Cardiac muscle cell (in vitro differentiated cells and primary cell): ENCODE data around the gene GTPBP8. TPM values are rescaled to one million over a fixed set of nuclear protein-coding genes. Genes with fewer than 3 reads are reported as not detected.

Experiments
- DNase-seq, 2 donors: peaks; one replicate each; pipeline versions ENCODE4 v3.0.0 to v3.0.0-alpha.2; 2010 to 2017; ENCODE audit warnings: low read depth in 1 of 2, low spot score in 1 of 2
- H3K27ac ChIP-seq: fragments of 200-600 bp; sonication (generic); 2 replicates; pipeline ENCODE4 v1.5.1; 2016
- H3K27me3 ChIP-seq: fragments of 200-600 bp; sonication (generic); 2 replicates; pipeline ENCODE4 v1.6.0; 2016; ENCODE audit warnings: control low read depth
- H3K36me3 ChIP-seq: fragments of 200-600 bp; sonication (generic); 2 replicates; pipeline ENCODE4 v1.5.1; 2016; ENCODE audit warnings: control low read depth
- H3K4me1 ChIP-seq: fragments of 200-600 bp; sonication (generic); 2 replicates; pipeline ENCODE4 v1.8.1; 2017; ENCODE audit warnings: low read depth, mild to moderate bottlenecking, mixed run types
- H3K4me3 ChIP-seq: fragments of 200-600 bp; sonication (generic); 2 replicates; pipeline ENCODE4 v1.5.1; 2016; ENCODE audit warnings: mild to moderate bottlenecking
- H3K9me3 ChIP-seq: fragments of 200-600 bp; sonication (generic); 2 replicates; pipeline ENCODE4 v1.5.1; 2017; ENCODE audit warnings: low read depth, mild to moderate bottlenecking, control low read depth
- polyA plus RNA-seq: library from polyadenylated mRNA; unstranded; fragments of >200 nt; fragmentation: Nextera tagmentation; extraction: Ambion mirVana; gene quantifications from 2 replicates; pipeline ENCODE4 v1.2.1, GENCODE V29; 2016
- total RNA-seq: library from RNA; depleted of rRNA; stranded (reverse); fragments of >200 nt; gene quantifications from 2 replicates; pipeline ENCODE4 v1.2.3, GENCODE V29; 2016
- TF ChIP-seq, protein P1 (sequence below): IDR thresholded peaks from 2 replicates; pipeline ENCODE4 v1.5.1; 2012; ENCODE audit warnings: low read depth, mild to moderate bottlenecking, low read length

GTPBP8 gene
- 34.0 and 61.6 TPM in 2 replicates for total RNA-seq
- 20.5 and 21.2 TPM in 2 replicates for polyA plus RNA-seq

DNA sequence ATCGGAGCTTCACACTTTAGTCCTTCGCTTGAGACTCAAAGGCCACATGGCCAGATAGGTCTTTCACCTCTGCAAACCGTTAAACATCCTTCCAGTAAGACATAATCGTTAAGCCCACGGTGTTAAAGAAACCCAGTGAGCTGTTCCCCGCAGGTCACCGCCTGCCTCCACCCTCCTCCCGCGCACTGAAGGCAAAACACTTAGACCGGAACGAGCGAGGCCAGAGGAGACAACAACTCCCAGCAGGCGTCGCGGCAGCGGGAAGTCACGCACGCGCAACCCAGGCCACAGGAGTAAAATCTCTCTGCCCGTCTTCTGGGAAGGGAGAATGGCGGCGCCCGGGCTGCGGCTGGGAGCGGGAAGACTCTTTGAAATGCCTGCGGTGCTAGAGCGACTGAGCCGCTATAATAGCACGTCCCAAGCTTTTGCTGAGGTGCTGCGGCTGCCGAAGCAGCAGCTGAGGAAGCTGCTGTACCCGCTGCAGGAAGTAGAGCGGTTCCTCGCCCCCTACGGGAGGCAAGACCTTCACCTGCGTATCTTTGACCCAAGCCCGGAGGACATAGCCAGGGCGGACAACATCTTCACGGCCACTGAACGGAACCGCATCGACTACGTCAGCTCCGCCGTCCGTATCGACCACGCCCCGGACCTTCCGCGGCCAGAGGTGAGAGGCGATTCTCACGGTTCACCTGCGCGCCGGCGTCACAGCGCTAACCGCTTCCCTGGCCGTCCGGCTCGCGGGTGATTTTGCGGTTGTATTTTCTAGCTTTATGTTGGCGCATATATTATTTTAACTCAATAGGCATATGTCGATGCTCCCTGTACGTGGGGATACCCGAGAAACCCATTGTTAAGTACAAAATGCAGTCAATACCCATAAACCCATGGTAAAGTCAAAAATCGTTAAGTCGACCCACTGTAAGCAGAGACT, at the start of gene GTPBP8:
Gene GTPBP8, plus strand, starts transcription at position 313 of the 931 bp plus-strand sequence. Its CDS starts 16 bp downstream, at position 329.
- TF ChIP-seq, protein P1, sequence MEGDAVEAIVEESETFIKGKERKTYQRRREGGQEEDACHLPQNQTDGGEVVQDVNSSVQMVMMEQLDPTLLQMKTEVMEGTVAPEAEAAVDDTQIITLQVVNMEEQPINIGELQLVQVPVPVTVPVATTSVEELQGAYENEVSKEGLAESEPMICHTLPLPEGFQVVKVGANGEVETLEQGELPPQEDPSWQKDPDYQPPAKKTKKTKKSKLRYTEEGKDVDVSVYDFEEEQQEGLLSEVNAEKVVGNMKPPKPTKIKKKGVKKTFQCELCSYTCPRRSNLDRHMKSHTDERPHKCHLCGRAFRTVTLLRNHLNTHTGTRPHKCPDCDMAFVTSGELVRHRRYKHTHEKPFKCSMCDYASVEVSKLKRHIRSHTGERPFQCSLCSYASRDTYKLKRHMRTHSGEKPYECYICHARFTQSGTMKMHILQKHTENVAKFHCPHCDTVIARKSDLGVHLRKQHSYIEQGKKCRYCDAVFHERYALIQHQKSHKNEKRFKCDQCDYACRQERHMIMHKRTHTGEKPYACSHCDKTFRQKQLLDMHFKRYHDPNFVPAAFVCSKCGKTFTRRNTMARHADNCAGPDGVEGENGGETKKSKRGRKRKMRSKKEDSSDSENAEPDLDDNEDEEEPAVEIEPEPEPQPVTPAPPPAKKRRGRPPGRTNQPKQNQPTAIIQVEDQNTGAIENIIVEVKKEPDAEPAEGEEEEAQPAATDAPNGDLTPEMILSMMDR = peak; percentile 3

DNA sequence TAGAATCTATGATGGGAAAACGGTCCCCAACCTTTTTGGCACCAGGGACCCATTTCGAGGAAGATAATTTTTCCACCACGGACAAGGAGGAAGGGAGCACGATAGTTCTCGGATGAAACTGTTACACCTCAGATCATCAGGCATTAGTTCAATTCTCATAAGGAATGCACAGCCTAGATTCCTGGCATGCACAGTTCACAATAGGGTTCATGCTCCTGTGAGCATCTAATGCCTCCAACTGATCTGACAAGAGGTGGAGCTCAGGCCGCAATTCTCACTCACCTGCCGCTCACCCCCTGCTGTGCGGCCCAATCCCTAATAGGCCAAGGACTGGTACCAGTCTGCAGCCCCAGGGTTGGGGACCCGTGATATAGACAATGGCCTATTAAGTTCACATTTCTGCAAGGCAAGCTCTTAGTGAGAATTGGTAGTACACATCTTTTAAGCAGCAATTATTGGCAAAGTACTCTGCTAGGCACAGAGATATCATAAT, 42.4 kb upstream of the GTPBP8 start:
- no peaks in the 10 kb centered on the region for H3K27me3 ChIP-seq
- DNase-seq = no peak
- H3K4me3 ChIP-seq = no peak overlapping the region
- H3K4me1 ChIP-seq = no peaks in the 10 kb centered on the region
- H3K27ac ChIP-seq = no peak overlapping the region
- H3K36me3 ChIP-seq = no peaks in the 10 kb centered on the region
- TF ChIP-seq, protein P1 = no peak
- no peaks in the 10 kb centered on the region for H3K9me3 ChIP-seq

More for the DNA sequence above, at the start of gene GTPBP8:
- Histone ChIP-seq H3K4me3 (peak within 1 kb of the TSS; percentile 71), H3K27me3 (no peaks in the 10 kb centered on the region), H3K27ac (peak within 1 kb of the TSS; percentile 97), H3K36me3 (peaks cover 4% of the 10 kb centered on the region), H3K4me1 (peaks cover 9% of the 10 kb centered on the region), H3K9me3 (no peaks in the 10 kb centered on the region)
- peak; percentile 93 to 94 for DNase-seq

DNA sequence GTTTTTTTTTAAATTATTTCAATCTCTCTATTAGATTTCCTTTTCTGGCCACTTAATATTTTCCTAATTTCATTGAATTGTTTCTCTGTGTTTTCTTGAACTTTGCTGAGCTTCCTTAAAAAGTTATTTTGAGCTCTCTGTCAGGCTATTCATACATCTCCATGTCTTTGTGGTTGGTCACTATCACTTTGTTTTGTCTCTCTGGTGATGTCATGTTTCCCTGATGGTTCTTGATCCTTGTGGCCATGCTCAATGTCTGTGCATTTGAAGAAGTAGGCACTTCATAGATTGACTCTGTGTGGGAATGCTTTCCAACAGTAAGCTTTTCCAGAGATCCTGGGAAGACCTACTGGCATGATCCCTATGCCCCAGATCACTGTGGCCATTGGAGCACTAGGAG, 34.4 kb upstream of the GTPBP8 start:
- TF ChIP-seq, protein P1 = no peak
- H3K27me3 ChIP-seq = no peaks in the 10 kb centered on the region
- H3K27ac ChIP-seq = no peak overlapping the region
- DNase-seq = no peak
- H3K36me3 ChIP-seq = no peaks in the 10 kb centered on the region
- H3K4me3 ChIP-seq = no peak overlapping the region
- H3K4me1 ChIP-seq = no peaks in the 10 kb centered on the region
- no peaks in the 10 kb centered on the region for H3K9me3 ChIP-seq

DNA sequence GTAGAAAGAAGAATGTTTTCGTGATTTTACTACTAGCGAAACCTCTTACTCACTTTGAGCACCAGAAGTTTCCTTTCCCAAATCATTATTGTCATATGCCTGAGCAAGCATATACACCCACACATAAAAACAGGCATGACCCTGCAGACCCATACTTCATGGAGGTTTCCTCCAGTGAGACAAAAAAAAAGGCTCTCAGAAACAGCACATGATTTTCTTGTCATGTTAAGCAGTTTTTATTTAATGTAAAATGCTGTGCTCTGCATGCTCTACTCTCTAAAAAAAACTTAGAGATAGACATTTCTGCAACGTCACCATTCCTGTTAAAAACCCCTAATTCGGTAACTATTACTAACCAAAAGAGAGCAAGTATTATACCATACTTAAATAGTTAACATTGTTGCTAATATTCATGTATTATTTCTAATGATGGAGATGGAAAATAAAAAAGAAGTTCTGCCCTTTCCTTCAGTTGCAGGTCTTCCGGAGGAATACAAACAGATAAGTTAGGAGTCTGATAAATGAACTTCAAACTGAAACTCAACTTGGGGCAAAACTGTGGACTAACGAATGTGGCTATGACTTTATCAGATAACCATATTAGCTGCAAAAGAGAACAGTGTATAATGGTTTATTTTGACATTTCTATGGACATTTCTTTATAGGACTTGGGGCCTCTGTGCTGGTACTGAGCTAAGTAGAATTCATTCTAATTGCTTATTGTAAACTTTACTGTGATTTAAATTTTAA, 31.8 kb upstream of the GTPBP8 start:
- TF ChIP-seq, protein P1 = no peak
- no peak overlapping the region for H3K27ac ChIP-seq
- no peaks in the 10 kb centered on the region for H3K27me3 ChIP-seq
- no peaks in the 10 kb centered on the region for H3K4me1 ChIP-seq
- no peak overlapping the region for H3K4me3 ChIP-seq
- DNase-seq = no peak
- no peaks in the 10 kb centered on the region for H3K36me3 ChIP-seq
- H3K9me3 ChIP-seq = no peaks in the 10 kb centered on the region

DNA sequence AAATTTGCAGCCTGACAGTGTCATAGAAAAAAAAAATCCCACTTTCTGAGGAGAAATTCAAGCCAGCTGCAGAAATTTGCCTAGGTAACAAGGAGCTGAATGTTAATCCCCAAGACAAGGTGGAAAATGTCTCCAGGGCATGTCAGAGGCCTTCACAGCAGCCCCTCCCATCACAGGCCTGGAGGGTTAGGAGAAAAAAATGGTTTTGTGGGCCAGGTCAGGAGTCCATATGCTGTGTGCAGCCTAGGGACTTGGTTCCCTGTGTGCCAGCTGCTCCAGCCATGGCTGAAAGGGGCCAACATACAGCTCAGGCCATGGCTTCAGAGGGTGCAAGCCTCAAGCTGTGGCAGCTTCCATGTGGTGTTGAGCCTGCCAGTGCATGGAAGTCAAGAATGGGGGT, 27.1 kb upstream of the GTPBP8 start:
- Histone ChIP-seq H3K27ac (no peak overlapping the region), H3K36me3 (no peaks in the 10 kb centered on the region), H3K9me3 (no peaks in the 10 kb centered on the region), H3K4me3 (no peak overlapping the region), H3K4me1 (no peaks in the 10 kb centered on the region), H3K27me3 (no peaks in the 10 kb centered on the region)
- no peak for DNase-seq
- TF ChIP-seq, protein P1 = no peak
